OCI-LY3 (cell line): ENCODE data around the gene ARID3B.

Experiments
- H2AFZ ChIP-seq: fragments of 200-600, 300-600 bp; shearing (Covaris generic); 2 replicates; pipeline ENCODE4 v1.6.0; 2014; ENCODE audit warnings: antibody characterized with exemption, low read depth, low read length
- H3K27ac ChIP-seq: fragments of 200-600, 300-600 bp; sonication (generic); 2 replicates; pipeline ENCODE4 v1.5.1; 2014; ENCODE audit warnings: mild to moderate bottlenecking, low read length, moderate library complexity, mixed read lengths
- H3K27me3 ChIP-seq: fragments of 200-600, 300-600 bp; sonication (generic); 2 replicates; pipeline ENCODE4 v1.6.1; 2014; ENCODE audit warnings: low read depth, low read length, mixed read lengths
- H3K36me3 ChIP-seq: fragments of 200-600, 300-600 bp; sonication (generic); replicated peaks from 2 replicates; pipeline ENCODE3; 2014; ENCODE audit warnings: low read depth, low read length, mixed read lengths
- H3K4me1 ChIP-seq: fragments of 300-600, 200-600 bp; sonication (generic); 2 replicates; pipeline ENCODE4 v1.6.1; 2014; ENCODE audit warnings: low read length, mixed read lengths
- H3K4me2 ChIP-seq: fragments of 200-600, 300-600 bp; sonication (generic); 2 replicates; pipeline ENCODE4 v1.6.1; 2014; ENCODE audit warnings: low read length, mixed read lengths
- H3K4me3 ChIP-seq: fragments of 300-600, 200-600 bp; sonication (generic); 2 replicates; pipeline ENCODE4 v1.5.1; 2014; ENCODE audit warnings: antibody characterized with exemption, mild to moderate bottlenecking, low read length, moderate library complexity
- H3K79me2 ChIP-seq: fragments of 300-600, 200-600 bp; shearing (Covaris generic); 2 replicates; pipeline ENCODE4 v1.6.1; 2014; ENCODE audit warnings: mild to moderate bottlenecking, low read length, mixed read lengths
- H3K9ac ChIP-seq: fragments of 300-600, 200-600 bp; shearing (Covaris generic); 2 replicates; pipeline ENCODE4 v1.6.0; 2014; ENCODE audit warnings: mild to moderate bottlenecking, low read length, moderate library complexity
- H3K9me3 ChIP-seq: fragments of 200-600, 300-600 bp; shearing (Covaris generic); 2 replicates; pipeline ENCODE4 v1.6.1; 2014; ENCODE audit warnings: low read length, mixed read lengths; ENCODE audit not compliant: insufficient read depth
- H4K20me1 ChIP-seq: fragments of 200-600, 300-600 bp; sonication (generic); 2 replicates; pipeline ENCODE4 v1.6.1; 2016; ENCODE audit warnings: low read length, mixed read lengths; ENCODE audit not compliant: insufficient read depth
- EZH2phosphoT487 ChIP-seq: fragments of 200-600 bp; shearing (Covaris generic); IDR thresholded peaks from 2 replicates; pipeline ENCODE4 v1.6.1; 2018; ENCODE audit warnings: antibody characterized with exemption, mixed run types, low read depth
- TF ChIP-seq, protein P1 (sequence below): fragments of 200-600, 300-600 bp; sonication (generic); IDR thresholded peaks from 2 replicates; pipeline ENCODE4 v1.5.1; 2014; ENCODE audit warnings: antibody characterized with exemption, low read length, low read depth

Gene ARID3B

DNA sequence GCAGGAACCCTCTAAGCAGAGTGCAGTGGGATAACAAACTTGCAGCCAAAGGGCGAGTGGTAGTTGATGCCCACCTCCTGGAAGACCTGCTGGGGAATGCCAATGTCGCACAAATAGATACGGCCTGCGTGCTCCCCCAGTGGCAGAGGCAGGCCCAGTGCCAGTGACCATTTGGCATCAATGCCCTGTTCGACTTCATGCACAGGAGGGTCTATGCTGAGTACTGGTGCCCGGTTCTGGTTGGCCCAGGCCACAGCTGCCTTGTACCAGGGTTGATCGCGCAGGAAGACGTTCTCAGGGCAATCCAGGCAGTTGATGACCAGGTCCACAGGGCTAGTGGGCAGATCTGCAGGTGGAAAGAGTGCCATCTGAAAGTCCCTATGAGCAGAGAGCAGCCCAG lies 91.6 kb downstream of the ARID3B start:
- Histone ChIP-seq H2AFZ (no peak overlapping the region), H4K20me1 (peaks cover 35% of the 10 kb centered on the region)

GRCh38 chr15:74633781-74634180 lies 92.8 kb downstream of the ARID3B start:
- TF ChIP-seq EZH2phosphoT487: no peak
- TF ChIP-seq, protein P1, sequence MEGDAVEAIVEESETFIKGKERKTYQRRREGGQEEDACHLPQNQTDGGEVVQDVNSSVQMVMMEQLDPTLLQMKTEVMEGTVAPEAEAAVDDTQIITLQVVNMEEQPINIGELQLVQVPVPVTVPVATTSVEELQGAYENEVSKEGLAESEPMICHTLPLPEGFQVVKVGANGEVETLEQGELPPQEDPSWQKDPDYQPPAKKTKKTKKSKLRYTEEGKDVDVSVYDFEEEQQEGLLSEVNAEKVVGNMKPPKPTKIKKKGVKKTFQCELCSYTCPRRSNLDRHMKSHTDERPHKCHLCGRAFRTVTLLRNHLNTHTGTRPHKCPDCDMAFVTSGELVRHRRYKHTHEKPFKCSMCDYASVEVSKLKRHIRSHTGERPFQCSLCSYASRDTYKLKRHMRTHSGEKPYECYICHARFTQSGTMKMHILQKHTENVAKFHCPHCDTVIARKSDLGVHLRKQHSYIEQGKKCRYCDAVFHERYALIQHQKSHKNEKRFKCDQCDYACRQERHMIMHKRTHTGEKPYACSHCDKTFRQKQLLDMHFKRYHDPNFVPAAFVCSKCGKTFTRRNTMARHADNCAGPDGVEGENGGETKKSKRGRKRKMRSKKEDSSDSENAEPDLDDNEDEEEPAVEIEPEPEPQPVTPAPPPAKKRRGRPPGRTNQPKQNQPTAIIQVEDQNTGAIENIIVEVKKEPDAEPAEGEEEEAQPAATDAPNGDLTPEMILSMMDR: no peak
- no peak overlapping the region for H2AFZ ChIP-seq
- peaks cover 79% of the 10 kb centered on the region for H3K36me3 ChIP-seq
- no peaks in the 10 kb centered on the region for H3K27me3 ChIP-seq
- peaks cover 35% of the 10 kb centered on the region for H4K20me1 ChIP-seq
- no peak overlapping the region for H3K4me3 ChIP-seq
- H3K4me1 ChIP-seq: peaks cover 36% of the 10 kb centered on the region
- no peak overlapping the region for H3K4me2 ChIP-seq
- H3K9ac ChIP-seq: no peak overlapping the region
- H3K9me3 ChIP-seq: no peaks in the 10 kb centered on the region
- H3K27ac ChIP-seq: peak overlapping the region; percentile 35
- H3K79me2 ChIP-seq: peaks cover 4% of the 10 kb centered on the region; the same call in 1 of the 2 replicates

More for the DNA sequence above, 91.6 kb downstream of the ARID3B start:
- no peak overlapping the region for H3K4me3 ChIP-seq
- no peak overlapping the region for H3K9ac ChIP-seq
- TF ChIP-seq, protein P1: no peak
- TF ChIP-seq EZH2phosphoT487: no peak
- H3K27ac ChIP-seq: no peak overlapping the region
- peaks cover 87% of the 10 kb centered on the region for H3K36me3 ChIP-seq
- peaks cover 16% of the 10 kb centered on the region for H3K79me2 ChIP-seq
- no peaks in the 10 kb centered on the region for H3K9me3 ChIP-seq
- no peaks in the 10 kb centered on the region for H3K27me3 ChIP-seq
- H3K4me1 ChIP-seq: peaks cover 46% of the 10 kb centered on the region
- H3K4me2 ChIP-seq: no peak overlapping the region

GRCh38 chr15:74635228-74635627 lies 94.2 kb downstream of the ARID3B start:
- Histone ChIP-seq H3K27ac (no peak overlapping the region), H3K4me1 (peaks cover 24% of the 10 kb centered on the region), H3K4me2 (no peak overlapping the region), H3K27me3 (no peaks in the 10 kb centered on the region), H2AFZ (no peak overlapping the region), H3K9ac (no peak overlapping the region), H3K4me3 (no peak overlapping the region), H3K9me3 (no peaks in the 10 kb centered on the region), H4K20me1 (peaks cover 32% of the 10 kb centered on the region), H3K36me3 (peaks cover 81% of the 10 kb centered on the region), H3K79me2 (no peaks in the 10 kb centered on the region)
- TF ChIP-seq, protein P1: peak; percentile 97
- no peak for TF ChIP-seq EZH2phosphoT487

GRCh38 chr15:74636984-74637383 lies 96.0 kb downstream of the ARID3B start:
- peaks cover 10% of the 10 kb centered on the region for H3K4me1 ChIP-seq
- peaks cover 29% of the 10 kb centered on the region; the same call in 1 of the 2 replicates for H4K20me1 ChIP-seq
- H3K4me2 ChIP-seq: no peak overlapping the region
- H3K9ac ChIP-seq: no peak overlapping the region
- H3K79me2 ChIP-seq: peaks cover 3% of the 10 kb centered on the region; the same call in 1 of the 2 replicates
- no peaks in the 10 kb centered on the region for H3K27me3 ChIP-seq
- no peaks in the 10 kb centered on the region for H3K9me3 ChIP-seq
- no peak overlapping the region for H3K27ac ChIP-seq
- no peak overlapping the region for H2AFZ ChIP-seq
- H3K36me3 ChIP-seq: peaks cover 77% of the 10 kb centered on the region
- no peak overlapping the region for H3K4me3 ChIP-seq
- TF ChIP-seq EZH2phosphoT487: no peak
- TF ChIP-seq, protein P1: no peak
